NCI-H524 (cell line): Measurements from ENCODE around the gene SLC30A1.

Source experiments
- DNase-seq, 2 experiments: peaks; one replicate each; lab custom pipeline; 2025; lab: John Stamatoyannopoulos, UW

SLC30A1 gene

DNA sequence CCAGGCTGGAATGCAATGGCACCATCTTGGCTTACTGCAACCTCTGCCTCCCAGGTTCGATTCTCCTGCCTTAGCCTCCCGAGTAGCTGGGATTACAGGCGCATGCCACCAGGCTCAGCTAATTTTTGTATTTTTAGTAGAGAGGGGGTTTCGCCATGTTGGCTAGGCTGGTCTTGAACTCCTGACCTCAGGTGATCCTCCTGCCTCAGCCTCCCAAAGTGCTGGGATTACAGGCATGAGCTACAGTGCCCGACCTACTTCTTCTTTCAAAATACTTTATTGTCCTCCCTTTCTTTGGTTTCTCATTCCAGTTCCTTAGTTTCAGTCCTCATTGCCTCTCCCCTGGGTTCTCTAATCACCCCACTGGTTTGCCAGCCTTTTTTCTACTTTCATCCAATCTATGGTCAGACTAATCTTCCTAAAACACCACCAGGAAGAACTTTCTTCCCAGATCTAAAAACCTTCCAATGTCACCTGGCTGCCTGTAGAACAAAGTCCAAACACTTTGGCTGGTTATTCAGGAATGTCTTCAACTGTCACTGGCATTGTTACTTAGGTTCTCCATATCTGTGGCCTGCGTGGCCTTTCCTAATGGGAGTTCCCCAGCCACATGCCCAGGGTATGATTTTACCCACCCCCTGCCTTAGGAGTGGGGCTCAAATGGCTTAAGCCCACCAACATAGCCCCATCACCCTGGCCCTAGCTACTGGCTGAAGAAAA is 29.0 kb upstream of the SLC30A1 start:
- DNase-seq: no peak

DNA sequence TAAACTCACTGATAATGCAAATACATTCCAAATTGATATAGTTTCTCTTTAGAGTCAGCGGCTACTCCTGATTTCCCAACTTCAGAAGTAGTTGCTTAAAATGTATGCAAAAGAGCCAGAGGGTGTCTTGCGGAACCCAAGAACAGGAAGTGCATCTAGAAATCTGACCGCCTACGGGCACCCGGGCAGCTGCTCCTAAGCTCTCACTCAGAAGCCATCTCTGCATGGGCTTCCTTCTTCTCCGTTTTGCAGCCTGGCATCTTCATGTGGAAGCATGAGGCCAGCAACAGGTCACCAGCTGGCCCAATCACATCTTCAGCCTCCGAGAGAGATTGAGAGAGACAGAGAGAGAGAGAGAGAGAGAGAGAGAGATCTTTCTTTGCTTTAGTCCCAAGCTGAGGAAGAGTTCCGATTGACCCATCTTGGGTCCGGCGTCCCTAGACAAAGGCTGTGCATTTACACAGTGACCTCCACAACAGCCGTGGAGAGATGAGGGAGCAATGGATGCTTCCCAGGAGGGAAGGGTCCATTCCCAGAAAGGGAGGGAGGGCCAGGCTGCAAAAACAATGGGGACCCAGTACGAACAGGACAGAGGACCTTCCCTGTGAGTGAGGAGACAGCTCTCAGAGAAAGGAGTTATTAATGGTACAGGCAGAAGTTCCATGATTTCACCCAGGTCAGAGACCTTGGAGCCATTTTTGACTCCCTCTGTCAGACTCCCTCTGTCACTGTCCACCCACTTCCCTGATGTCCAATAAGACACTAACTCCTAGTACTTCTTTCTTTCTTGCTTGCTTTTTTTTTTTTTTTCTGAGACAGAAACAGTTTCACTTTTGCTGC is 28.2 kb upstream of the SLC30A1 start:
- no peak for DNase-seq

DNA sequence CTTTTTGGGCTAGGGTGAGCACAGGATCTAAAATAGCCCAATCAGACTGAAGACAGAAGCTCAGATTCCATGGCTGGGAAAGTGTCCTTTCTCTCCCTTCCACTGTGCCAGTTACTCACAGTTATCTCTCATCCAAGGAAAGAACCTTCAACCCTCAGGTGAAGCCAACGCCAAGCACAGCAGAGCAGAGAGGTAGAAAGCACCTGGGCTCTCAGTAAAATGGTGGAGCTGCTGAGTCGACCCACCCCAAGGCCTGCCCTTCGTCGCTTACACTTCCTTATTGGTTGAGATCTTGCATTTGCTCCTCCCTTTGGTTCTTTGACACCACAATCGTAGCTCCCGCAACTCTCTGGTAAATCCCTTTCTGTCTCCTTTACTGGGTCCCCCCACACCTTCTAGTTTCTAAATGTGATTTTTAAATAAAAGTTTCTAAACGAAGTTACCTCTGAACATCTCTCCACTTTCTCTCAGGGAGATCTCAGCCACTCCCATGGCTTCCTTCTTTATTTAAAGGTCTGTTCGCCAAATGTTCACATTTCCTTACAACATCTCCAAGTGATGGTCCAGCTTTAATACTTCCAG is 27.5 kb upstream of the SLC30A1 start:
- DNase-seq: no peak

DNA sequence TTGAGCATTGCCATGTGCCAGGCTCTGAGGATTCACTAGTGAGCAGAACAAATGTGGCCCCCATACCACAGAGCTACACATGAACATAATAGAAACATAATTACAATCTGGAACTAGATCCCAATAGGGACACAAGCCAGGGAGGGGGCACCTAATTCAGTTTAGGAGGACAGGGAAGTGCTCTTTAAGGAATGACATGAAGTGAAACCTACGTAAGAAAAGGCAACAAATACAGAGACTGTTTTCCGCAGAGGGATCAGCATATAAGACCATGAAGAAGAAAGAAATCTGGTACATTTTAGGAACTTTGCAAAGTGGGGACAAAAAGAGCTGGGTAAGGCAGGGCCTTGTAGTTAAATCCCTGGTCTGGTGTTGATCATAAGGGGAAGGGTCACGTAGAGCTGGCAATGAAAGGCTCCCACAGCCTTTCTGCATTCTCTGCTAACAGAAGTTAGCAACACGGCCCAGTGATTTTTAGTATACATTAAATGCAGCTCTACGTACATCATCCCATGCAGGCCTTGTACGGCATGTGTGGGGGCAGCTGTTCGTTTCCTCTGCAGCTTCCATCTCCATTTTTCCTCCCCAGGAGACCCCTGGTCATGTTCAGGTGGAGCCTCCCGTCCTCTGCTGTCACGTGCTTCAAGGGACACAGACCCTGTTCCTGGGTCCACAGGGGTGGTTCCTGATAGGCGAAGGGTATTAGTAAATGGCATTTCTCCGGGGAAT is 26.8 kb upstream of the SLC30A1 start:
- DNase-seq: no peak

DNA sequence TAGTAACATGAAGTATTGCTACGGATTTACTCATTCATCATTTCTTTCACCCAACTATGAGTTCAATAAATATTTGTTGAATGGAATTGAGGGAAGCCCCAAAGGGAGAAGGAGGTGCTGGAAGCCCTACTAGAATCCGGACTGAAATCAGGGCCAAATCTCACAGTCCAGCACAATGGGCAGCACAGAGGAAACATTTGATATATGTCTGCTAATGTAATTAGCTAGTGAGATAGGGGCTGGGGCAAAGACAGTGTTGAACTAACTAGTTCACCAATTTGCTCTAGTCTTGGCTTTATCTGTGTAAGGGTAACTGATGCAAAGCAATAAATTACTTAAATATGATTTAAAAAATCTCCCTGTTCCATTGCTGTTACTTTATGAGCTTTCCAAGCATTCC is 26.1 kb upstream of the SLC30A1 start:
- no peak for DNase-seq

DNA sequence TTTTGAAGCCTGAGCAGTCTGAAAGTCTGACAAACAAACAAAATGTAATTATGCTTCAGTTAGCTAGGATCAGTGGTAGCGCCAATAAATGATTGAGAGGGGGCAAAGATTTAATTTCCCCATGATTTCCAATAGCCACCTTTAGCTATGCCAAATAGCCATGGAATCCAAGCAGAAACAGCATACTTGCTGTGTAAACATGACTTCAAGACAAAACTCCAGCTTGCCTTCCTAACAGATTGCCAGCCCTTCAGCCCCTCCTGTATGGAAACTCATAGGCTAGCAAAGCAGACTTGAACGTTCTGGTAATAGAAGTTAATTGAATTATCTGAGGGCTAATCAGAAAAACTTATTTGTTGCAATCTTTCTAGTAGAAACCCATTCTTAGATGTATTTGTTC is 25.6 kb upstream of the SLC30A1 start:
- no peak for DNase-seq

DNA sequence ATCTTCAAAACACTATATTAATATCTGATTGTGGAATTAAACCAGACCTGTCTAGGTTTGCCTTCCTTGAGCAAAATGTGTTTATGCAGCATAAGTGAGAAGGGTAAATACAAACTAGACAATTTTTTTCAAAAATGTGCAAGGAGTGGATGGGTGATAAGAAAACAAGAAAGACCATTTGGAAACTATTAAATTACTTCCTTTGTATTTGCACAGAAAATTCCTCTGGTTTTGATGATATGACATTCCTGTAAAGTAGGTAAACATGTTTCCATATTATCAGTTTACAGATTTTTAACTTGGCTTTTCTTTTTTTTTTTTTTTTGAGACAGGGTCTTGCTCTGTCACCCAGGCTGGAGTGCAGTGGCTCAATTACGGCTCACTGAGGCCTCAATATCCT is 24.8 kb upstream of the SLC30A1 start:
- no peak for DNase-seq

DNA sequence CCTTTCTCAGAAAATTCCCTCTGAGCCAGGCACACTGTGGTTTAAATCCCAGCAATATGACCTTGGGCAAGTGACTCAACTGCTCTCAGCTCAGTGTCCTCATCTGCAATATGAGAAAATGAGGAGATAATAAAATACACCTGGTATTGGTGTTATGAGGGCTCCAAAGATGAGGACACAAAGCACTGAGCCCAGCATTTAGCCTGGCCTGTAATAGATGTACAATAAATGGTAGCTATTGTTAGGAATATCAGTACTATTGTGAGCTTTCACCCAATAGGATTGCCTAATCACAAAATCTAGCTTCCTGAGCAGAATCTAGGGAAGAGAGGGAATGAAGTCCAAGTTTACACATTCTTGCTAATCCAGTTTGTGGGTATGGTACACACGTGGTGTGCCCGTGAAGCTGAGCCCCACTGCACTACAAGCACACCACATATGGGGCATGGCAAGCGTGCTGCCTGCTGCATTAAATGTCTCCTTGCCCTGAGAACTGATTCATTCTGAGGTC is 24.3 kb upstream of the SLC30A1 start:
- no peak for DNase-seq

DNA sequence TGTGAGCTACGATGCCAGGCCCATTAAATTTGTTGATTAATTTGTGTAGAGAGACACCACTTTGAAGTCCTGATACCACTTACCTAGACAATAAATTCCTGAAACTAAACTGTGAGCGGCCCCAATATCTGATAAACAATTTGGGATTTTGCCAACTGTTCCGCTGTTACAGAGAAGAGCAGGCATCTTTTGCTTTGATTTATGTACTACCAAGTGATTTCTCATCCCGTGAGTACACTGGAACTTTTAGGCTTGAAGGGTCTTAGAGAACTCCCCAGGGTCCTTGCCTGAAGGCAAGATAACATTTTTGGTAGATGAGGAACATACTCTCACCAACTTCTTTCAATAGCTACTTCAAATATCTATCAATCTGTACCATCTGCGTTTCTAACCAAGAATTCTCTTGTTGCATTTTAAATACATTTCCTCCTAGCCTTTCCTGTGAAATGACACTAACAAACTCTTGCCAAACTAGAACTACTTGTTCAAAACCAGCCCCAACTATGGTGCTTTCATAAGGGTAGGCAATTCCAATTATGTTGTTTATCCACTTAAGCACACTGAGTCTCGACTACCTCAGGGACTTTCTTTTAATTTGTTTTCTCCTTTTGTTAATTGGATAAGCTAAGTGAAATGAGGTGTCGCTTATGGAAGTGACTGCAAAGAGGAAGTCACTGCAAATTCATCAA is 23.2 kb upstream of the SLC30A1 start:
- no peak for DNase-seq

DNA sequence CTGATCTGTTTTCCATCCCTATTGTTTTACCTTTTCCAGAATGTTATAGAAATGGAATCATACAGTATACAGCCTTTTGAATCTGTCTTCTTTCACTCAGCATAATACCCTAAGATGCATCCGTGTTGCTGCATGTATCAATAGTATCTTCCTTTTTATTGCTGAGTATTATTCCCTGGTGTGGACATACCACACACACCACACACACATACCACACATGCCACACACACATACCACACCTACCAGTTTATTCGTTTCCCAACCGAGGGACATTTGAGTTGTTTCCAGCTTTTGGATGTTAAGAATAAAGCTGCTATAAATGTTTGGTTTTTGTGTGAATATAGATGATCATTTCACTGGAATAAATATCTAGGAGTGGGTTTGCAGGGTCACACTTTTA is 22.2 kb upstream of the SLC30A1 start:
- no peak for DNase-seq

DNA sequence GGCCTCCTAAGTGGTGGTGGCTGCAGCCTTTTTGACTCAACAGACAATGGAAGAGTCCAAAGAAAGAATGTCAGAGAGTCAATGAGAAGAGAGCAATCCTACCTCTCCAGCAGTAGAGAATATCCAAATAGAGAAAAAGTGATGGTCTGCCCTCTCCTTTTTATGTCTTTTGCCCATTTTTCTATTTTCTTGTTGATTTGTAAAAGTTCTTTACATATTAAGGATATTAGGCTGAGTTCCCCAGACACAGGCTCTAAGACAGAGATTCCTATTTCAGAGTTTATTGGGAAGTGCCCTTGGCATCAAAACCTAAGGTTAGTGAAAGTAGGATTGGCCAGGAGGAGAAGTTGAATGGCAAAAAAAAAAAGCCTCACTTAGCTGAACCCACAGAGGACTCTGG is 20.3 kb upstream of the SLC30A1 start:
- DNase-seq: no peak

DNA sequence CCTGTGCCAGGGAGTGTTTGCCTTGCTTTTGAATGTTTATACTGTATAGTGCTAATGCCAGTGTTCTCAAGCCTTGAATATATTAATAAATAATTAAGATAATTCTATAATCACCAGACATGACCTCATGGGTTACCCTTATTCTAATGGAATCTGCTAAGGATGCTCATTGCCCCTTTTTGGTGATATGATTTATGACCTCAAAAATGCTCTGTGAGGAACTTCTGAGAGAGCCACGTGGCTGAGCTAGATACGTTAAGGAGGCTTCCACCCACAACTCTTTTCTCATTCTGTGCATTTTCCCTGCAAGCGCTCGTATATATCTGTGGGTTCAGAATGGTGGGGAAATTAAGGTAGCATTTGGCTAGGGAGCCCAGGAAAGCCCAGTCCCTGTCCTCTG is 19.6 kb upstream of the SLC30A1 start:
- DNase-seq: no peak

DNA sequence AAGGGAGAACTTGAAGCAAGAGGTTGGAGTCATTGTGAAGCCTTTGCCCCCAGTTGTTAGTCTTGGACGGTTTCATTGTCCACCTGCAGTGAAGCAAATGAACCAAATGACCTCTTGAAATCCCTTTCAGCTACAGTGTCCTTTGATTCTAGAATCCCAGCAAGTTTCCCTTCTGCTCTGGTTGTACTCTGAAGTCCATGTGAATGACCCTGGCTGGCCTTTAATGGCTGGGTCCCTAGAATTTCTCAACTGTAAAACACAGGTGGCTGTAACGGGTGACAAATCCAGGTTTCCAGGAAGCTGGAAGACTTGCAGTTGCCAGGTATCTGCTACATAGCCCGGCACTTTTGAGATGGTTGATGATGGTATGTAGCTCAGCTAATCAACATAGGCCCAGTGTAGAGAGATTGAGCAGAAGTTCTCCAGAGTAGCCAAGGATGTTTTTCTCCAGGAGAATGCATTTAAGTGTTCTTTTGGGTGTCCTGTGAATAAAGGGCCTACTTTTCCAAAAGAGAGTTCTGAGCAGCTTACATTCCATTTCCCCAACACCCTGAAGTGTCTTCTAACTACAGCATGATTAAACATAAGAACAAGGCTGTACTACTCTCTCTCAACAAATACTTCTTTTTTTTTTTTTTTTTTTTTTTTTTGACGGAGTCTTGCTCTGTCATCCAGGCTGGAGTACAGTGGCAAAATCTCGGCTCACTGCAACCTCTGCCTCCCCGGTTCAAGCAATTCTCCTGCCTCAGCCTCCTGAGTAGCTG is 17.6 kb upstream of the SLC30A1 start:
- DNase-seq: no peak

DNA sequence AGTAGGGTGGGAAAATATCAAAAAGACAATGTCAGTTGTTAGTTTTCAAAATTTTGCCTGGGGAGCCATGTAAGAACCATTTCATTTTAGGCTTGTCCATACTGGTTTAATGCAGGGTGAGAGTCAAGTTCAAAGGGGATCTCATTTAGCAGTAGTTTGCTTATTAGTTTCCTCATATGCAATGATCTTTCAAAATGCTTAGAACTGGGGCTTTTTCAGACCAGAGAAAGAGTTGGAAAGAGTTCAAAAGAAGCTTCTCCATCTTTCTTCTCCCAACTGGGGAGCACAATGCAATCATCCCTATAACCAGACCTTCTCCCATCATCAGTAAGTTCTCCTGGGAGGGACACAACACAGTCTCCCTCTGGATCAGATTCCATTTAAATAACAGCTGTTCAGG is 16.5 kb upstream of the SLC30A1 start:
- no peak for DNase-seq

DNA sequence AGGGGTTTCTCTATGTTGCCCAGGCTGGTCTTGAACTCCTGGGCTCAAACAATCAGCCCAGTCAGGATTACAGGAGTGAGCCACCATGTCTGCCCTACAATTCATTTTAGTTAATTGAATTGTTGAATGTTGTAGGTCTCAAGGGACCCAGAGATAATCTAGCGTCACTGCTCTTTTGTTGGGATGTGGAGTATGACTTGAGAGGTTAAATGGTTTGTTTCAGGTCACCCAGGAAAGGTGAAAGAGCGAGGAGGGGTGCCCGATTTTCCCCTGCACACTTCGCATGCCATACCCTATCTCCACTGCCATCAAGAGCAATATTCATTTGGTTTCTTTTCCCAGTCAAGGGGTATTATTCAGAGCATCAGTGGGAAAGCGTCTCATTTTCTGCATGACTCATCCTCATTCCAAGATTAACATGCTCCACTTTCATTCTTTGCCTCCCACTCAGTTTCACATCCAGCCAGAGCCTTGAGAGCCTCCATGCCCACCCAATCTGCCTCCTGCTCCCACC is 13.1 kb upstream of the SLC30A1 start:
- DNase-seq: no peak

DNA sequence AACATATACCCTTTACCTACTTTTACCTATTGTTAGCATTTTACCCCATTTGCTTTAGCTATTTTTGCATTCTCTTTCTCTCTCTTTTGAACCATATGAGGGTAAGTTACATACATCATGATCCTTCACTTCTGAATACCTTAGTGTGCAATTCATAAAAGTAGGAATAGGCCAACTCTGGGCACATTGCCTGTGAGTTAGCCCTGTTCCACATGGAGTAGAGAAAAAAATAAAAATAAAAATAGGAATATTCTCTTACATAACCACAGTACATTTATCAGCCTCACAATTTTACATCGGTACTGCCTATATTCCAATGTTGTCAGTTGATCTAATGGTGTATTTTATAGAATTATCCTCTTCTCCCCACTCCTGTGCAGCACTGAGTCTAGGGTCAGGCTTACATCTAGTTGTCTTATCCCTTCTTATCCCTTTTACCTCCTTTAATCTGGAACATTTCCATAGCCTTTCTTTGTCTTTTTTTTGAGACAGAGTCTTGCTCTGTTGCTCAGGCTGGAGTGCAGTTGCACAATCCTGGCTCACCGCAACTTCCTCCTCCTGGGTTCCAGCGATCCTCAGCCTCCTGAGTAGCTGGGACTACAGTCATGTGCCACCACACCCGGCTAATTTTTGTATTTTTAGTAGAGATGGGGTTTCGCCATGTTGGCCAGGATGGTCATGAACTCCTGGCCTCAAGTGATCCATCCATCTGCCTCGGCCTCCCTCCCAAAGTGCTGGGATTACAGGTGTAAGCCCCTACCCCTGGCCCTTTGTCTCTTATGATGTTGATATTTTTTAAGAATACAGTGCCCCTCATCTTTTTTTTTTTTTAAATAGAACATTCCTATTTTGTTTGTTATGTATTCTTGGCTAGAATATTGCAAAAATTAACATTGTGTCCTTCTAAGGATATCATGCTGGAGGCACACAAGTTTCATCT is 11.1 kb upstream of the SLC30A1 start:
- DNase-seq: no peak

DNA sequence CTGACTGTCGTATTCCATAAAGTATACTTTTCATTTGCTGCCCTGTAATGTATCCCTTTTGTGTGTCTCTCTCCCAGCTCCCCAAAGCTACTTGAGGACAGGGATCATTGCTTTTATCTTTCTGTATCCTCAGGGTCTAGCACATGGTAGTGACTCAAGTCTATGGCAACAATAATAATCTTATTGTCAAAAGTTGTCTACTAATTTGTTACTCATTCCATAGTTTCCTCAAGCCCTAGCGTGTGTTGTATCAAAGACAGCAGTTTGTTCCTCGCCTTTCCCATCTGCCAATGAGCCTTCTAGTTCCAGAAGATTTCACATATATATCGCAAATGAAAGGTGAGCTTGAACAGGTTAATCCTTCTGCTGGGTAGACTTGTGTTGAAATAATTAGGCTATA is 9.8 kb upstream of the SLC30A1 start:
- no peak for DNase-seq

DNA sequence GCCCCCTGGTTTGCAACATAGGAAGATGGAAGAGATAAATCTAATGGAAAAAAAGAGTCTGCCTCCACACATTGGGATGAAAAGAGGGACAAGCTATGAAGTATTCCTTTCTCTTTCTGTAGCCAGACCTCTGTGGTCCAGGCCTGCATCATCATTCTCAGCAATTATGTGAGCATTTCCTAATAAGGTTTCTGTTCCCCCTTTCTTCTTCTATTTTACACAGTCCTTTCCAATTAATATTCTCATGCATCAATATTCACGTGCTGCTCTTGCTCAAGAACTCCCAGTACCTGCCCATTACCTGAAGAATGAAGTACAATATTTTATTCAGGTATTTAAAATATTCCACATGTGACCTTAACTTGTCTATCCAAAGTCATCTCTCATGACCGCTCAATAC is 8.2 kb upstream of the SLC30A1 start:
- DNase-seq: no peak

DNA sequence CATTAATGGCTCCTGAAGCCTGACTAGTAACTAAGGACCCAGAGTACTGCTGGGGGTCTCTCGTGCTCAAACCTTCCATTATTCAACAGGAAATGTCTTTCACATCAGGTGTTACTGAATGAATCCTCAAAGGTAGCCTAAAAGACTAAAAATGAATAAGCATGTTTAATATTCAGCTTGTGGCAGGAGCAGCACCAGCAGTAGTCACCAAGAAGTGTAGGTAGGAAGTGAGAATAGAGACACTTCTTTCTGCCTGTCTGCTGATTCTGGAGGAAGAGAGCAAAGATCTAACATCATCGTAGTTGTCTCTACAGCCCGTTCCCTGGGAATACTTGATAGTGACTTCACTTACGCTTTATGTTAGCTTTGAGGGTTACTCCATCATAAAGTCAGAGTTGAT is 7.6 kb upstream of the SLC30A1 start:
- DNase-seq: no peak
